ENCODE results near the gene EID3. TPM values are rescaled to one million over a fixed set of nuclear protein-coding genes. Genes with fewer than 3 reads are reported as not detected.

The EID3 gene
- total and polyA plus RNA-seq, 10 of the 15 experiments (the other 5 are each of a cell fraction or from before 2014, with no cell fraction given), result 0.92 to 7.0 (median 4.3) TPM

GRCh38 chr12:104319028-104319427 is 15.5 kb downstream of the EID3 start:
- DNase-seq (ENCODE audit: low read depth, low spot score) (no peak), FAIRE-seq (no peak), ATAC-seq (no peak)
- TF ChIP-seq RAD21 (IDR thresholded peaks at IDR 0.05; ENCODE audit: insufficient read depth, low read depth, low read length) (no peak), ZNF592 (IDR thresholded peaks at IDR 0.05) (no peak), POLR2A (IDR thresholded peaks at IDR 0.05; ENCODE audit: low read depth, low read length) (no peak), NFXL1 (IDR thresholded peaks at IDR 0.05; ENCODE audit: borderline replicate concordance) (no peak), E2F4 (IDR thresholded peaks at IDR 0.05; ENCODE audit: low read depth, low read length) (no peak), EZH2 (IDR thresholded peaks at IDR 0.05; ENCODE audit: borderline replicate concordance, control insufficient read depth, low read depth, low read length) (no peak), NRF1 (conservative IDR thresholded peaks at IDR 0.05; ENCODE audit: low read depth, low read length) (no peak), CBX3 (IDR thresholded peaks at IDR 0.05; ENCODE audit: borderline replicate concordance, low read depth) (no peak), SP1 (IDR thresholded peaks at IDR 0.05; ENCODE audit: low read depth, low read length) (no peak), ZNF274 (IDR thresholded peaks at IDR 0.05; ENCODE audit: insufficient read depth, insufficient read length) (no peak), RBBP5 (conservative IDR thresholded peaks at IDR 0.05) (no peak), REST (IDR thresholded peaks at IDR 0.05; ENCODE audit: low read depth, low read length) (no peak), HDAC6 (IDR thresholded peaks at IDR 0.05; ENCODE audit: unreplicated experiment) (no peak), ESRRA (IDR thresholded peaks at IDR 0.05; ENCODE audit: low read length) (no peak), YY1 (IDR thresholded peaks at IDR 0.05; ENCODE audit: low read depth, low read length) (no peak), CEBPB (IDR thresholded peaks at IDR 0.05; ENCODE audit: borderline replicate concordance in 1 of 2, low read depth in 2 of 2, low read length in 2 of 2) (no peak), RB1 (IDR thresholded peaks at IDR 0.05; ENCODE audit: borderline replicate concordance) (no peak)
- RAD21 ChIA-PET (ENCODE audit: unreplicated experiment), result no interaction called here
- Histone ChIP-seq H3K9ac (ENCODE audit: control insufficient read depth, insufficient read depth, low read length) (no peak overlapping the region), H3K4me3 (no peak overlapping the region), H3K4me2 (ENCODE audit: control insufficient read depth, insufficient read depth) (no peak overlapping the region), H3K4me1 (ENCODE audit: control insufficient read depth, insufficient read depth, low read length) (no peaks in the 10 kb centered on the region), H3K27ac (ENCODE audit: control insufficient read depth, insufficient read depth) (no peak overlapping the region), H3K9me3 (replicated peaks; ENCODE audit: control insufficient read depth, insufficient read depth, low read length) (no peaks in the 10 kb centered on the region), H3K79me2 (ENCODE audit: control insufficient read depth, insufficient read depth, low read length) (no peaks in the 10 kb centered on the region; the same call in 1 of the 2 replicates), H3K27me3 (replicated peaks in 1 of 2; ENCODE audit: control insufficient read depth in 2 of 2, insufficient read depth in 2 of 2, low read length in 1 of 2) (no peaks in the 10 kb centered on the region), H2AFZ (ENCODE audit: control insufficient read depth, low read depth, low read length) (no peak overlapping the region), H4K20me1 (ENCODE audit: control insufficient read depth, insufficient read depth) (no peaks in the 10 kb centered on the region), H3K36me3 (ENCODE audit: control insufficient read depth in 2 of 2, insufficient read depth in 2 of 2, low read length in 1 of 2) (peaks cover 15 to 37% of the 10 kb centered on the region in 2 experiments)
- WGBS (ENCODE audit: insufficient coverage, insufficient replicate concordance, low lambda C conversion rate, missing lambda C conversion rate), result 100% methylated on average over 1 of the region's 1 CpG
- SMC1A ChIA-PET (ENCODE audit: uncharacterized antibody, unreplicated experiment), result interaction anchor here (1.3 kb wide), 1 partner anchor 11 kb away, joined by 5 read pairs; no protein-coding TSS in a partner anchor
- POLR2A ChIA-PET, result no interaction called here
- in situ Hi-C loops (cut with MboI), result no loop called here
- no TSS peak for BruUV-seq (replicated peaks)
- CTCF ChIA-PET, result interaction anchor here (1.0 kb wide), 1 partner anchor 23 kb away, joined by 3 read pairs; no protein-coding TSS in a partner anchor
- intact Hi-C loops (cut with micrococcal nuclease; ENCODE audit: unreplicated experiment), result no loop called here

All from GM12878 (cell line).